BJ (cell line): ENCODE measurements around the gene ATP13A2. TPM values are rescaled to one million over a fixed set of nuclear protein-coding genes. Genes with fewer than 3 reads are reported as not detected.
"Not testable (repeated sequence)": the region's sequence is repeated elsewhere in the genome, so short reads cannot be mapped to it uniquely, and the experiment has no call there.

Source experiments
- CTCF ChIA-PET: fragments of 350-600 bp; formaldehyde crosslinking; extraction: SDS; loops from one replicate; lab custom pipeline; 2021; ENCODE audit warnings: antibody characterized with exemption, inconsistent platforms; lab: Yijun Ruan, JAX
- POLR2A ChIA-PET: fragments of 300-600 bp; sonication (Branson Sonifier 250); formaldehyde crosslinking; extraction: SDS; loops from one replicate; lab custom pipeline; 2021; ENCODE audit warnings: antibody characterized with exemption; lab: Charles Lee
- DNase-seq: peaks from one replicate; pipeline ENCODE4 v3.0.0-alpha.2; 2011; ENCODE audit warnings: low read depth
- H3K27me3 ChIP-seq: 2 replicates; pipeline ENCODE4 v1.6.0; 2011; ENCODE audit warnings: low read length; ENCODE audit not compliant: control insufficient read depth, insufficient read depth
- H3K36me3 ChIP-seq: 2 replicates; pipeline ENCODE4 v1.5.1; 2011; ENCODE audit warnings: low read length; ENCODE audit not compliant: control insufficient read depth, insufficient read depth
- H3K4me3 ChIP-seq: 2 replicates; pipeline ENCODE4 v1.5.1; 2011; ENCODE audit warnings: low read depth, mild to moderate bottlenecking, control low read depth, low read length
- polyA plus RNA-seq: library from polyadenylated mRNA; depleted of rRNA; stranded (reverse); fragments of >200 nt; gene quantifications from 2 replicates; pipeline ENCODE4 v1.2.3, GENCODE V29; 2011
- TF ChIP-seq, protein P1 (sequence below): IDR thresholded peaks from 2 replicates; pipeline ENCODE4 v1.5.1; 2011; ENCODE audit warnings: low read depth, mild to moderate bottlenecking, control low read depth, inconsistent platforms, low read length, moderate library complexity; ENCODE audit not compliant: insufficient read depth

The ATP13A2 gene
- polyA plus RNA-seq, 1 experiment: 25.5 TPM

GRCh38 chr1:16955186-16955585, 56.5 kb downstream of the ATP13A2 start:
- peaks cover 4% of the 10 kb centered on the region for H3K36me3 ChIP-seq
- no peak for DNase-seq
- TF ChIP-seq, protein P1, sequence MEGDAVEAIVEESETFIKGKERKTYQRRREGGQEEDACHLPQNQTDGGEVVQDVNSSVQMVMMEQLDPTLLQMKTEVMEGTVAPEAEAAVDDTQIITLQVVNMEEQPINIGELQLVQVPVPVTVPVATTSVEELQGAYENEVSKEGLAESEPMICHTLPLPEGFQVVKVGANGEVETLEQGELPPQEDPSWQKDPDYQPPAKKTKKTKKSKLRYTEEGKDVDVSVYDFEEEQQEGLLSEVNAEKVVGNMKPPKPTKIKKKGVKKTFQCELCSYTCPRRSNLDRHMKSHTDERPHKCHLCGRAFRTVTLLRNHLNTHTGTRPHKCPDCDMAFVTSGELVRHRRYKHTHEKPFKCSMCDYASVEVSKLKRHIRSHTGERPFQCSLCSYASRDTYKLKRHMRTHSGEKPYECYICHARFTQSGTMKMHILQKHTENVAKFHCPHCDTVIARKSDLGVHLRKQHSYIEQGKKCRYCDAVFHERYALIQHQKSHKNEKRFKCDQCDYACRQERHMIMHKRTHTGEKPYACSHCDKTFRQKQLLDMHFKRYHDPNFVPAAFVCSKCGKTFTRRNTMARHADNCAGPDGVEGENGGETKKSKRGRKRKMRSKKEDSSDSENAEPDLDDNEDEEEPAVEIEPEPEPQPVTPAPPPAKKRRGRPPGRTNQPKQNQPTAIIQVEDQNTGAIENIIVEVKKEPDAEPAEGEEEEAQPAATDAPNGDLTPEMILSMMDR: no peak
- no peaks in the 10 kb centered on the region for H3K27me3 ChIP-seq
- CTCF ChIA-PET: interaction anchor here (0.7 to 2.6 kb wide), 2 partner anchors 91 to 378 kb away, joined by 3 to 22 read pairs; no protein-coding TSS in a partner anchor
- no peak overlapping the region for H3K4me3 ChIP-seq
- POLR2A ChIA-PET: no interaction called here

- CTCF ChIA-PET: interaction anchor here (2.6 kb wide), 1 partner anchor 92 kb away, joined by 22 read pairs; no protein-coding TSS in a partner anchor
Measured at GRCh38 chr1:16954579-16954978, 57.1 kb downstream of the ATP13A2 start.

DNA sequence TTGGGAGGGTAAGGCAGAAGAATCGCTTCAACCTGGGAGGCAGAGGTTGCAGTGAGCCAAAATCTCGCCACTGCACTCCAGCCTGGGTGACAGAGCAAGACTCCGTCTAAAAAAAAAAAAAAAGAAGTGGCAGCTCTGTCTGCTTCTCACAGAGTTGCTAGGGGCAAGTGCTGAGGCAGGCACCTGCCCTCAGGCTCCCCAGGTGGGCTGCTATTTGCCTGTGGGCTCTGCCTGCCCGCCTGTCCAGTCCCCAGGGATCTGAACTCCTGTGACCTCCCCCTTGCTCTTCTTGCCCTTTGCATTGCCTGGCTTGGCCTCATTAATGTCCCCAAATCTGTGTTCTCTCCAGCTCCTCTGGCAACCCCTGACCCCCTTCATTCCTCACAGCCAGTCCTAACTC, 59.4 kb downstream of the ATP13A2 start:
- POLR2A ChIA-PET: interaction anchor here (0.8 kb wide), 1 partner anchor 58 kb away, joined by 3 read pairs; no protein-coding TSS in a partner anchor
- H3K27me3 ChIP-seq: not testable (repeated sequence)

More at GRCh38 chr1:16954579-16954978, 57.1 kb downstream of the ATP13A2 start:
- POLR2A ChIA-PET: no interaction called here
- Histone ChIP-seq H3K36me3 (peaks cover 4% of the 10 kb centered on the region), H3K27me3 (no peaks in the 10 kb centered on the region), H3K4me3 (no peak overlapping the region)
- TF ChIP-seq, protein P1: no peak
- no peak for DNase-seq

DNA sequence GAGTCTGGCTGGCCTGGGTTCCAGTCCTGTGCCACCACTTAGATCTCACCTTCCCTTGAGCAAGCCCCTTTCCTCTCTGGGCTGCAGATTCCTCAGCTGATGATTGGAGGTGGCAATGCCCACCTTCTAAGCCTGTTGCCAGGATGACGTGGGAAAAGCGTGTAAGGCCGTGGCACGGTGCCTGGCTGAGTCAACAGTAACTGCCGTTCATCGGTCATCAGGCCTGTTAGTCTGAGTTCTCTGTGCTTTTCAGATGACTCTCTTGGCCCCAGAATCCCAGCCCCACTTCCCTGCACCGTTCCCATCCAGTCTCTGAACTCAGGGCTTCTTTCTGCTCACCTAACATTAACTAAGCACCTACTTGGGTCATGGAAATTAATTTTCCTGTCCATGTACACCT, 62.7 kb downstream of the ATP13A2 start:
- H3K36me3 ChIP-seq, H3K4me3 ChIP-seq, DNase-seq, H3K27me3 ChIP-seq, POLR2A ChIA-PET: not testable (repeated sequence)
- CTCF ChIA-PET: interaction anchor here (0.9 to 5.4 kb wide), 3 partner anchors 11 to 98 kb away, joined by 3 to 81 read pairs (median 37); no protein-coding TSS in a partner anchor

More for the DNA sequence above, 59.4 kb downstream of the ATP13A2 start:
- DNase-seq, H3K4me3 ChIP-seq, H3K36me3 ChIP-seq: not testable (repeated sequence)
- CTCF ChIA-PET: interaction anchor here (0.7 to 5.4 kb wide), 21 partner anchors 8 to 341 kb away, joined by 3 to 81 read pairs (median 6); partner anchors contain the start of gene NBPF1

DNA sequence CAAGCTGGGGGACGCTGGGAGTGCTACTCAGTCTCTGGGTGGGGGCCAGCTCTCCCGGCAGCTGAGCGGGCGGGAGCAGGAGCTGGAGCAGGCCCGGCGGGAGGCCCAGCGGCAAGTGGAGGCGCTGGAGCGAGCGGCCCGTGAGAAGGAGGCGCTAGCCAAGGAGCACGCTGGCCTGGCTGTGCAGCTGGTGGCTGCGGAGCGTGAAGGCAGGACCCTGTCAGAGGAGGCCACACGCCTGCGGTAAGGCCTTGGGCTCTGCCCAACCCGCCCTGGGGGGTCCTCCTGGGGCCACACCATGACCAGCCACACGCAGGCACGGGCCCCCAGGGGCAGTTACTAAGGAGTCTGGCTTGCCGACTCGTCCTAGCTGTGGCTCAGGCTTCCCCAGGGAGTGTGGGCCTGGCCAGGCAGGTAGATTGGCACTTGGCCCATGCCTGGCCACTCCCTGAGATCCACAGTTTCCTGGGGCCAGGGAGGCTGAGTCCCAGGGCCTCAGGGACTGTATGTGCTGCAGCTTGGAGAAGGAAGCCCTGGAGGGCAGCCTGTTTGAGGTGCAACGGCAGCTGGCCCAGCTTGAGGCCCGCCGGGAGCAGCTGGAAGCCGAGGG, 63.3 kb downstream of the ATP13A2 start:
- H3K36me3 ChIP-seq: peaks cover 10% of the 10 kb centered on the region
- H3K4me3 ChIP-seq, DNase-seq, H3K27me3 ChIP-seq, POLR2A ChIA-PET: not testable (repeated sequence)
- CTCF ChIA-PET: interaction anchor here (2.9 to 5.4 kb wide), 3 partner anchors 11 to 99 kb away, joined by 8 to 81 read pairs (median 37); no protein-coding TSS in a partner anchor

GRCh38 chr1:16946646-16947045, 65.1 kb downstream of the ATP13A2 start:
- ChIA-PET POLR2A (no interaction called here), CTCF (interaction anchor here (0.8 to 2.9 kb wide), 7 partner anchors 9 to 326 kb away, joined by 3 to 8 read pairs (median 3); no protein-coding TSS in a partner anchor)
- Histone ChIP-seq H3K27me3 (no peaks in the 10 kb centered on the region), H3K36me3 (peaks cover 10% of the 10 kb centered on the region), H3K4me3 (no peak overlapping the region)
- TF ChIP-seq, protein P1: no peak
- no peak for DNase-seq

DNA sequence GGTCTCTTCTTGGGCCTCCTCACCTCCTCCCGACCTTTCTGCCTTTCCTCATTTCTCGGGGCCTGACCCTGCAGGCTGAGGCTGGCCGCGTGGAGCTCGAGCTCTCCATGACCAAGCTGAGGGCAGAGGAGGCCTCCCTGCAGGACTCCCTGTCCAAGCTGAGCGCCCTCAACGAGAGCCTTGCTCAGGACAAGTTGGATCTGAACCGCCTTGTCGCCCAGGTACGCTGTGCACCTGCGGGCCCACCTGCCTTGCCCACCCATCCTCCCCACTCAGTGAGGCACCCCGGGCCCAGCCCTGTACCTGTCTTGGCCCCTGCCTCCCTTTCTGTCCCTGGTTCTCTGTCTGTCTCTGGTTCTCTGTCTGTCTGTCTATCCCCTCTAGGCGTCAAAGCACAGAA, 65.5 kb downstream of the ATP13A2 start:
- POLR2A ChIA-PET, DNase-seq, H3K27me3 ChIP-seq, H3K4me3 ChIP-seq: not testable (repeated sequence)
- CTCF ChIA-PET: interaction anchor here (0.9 to 2.9 kb wide), 5 partner anchors 8 to 325 kb away, joined by 3 to 8 read pairs (median 4); no protein-coding TSS in a partner anchor
- H3K36me3 ChIP-seq: peaks cover 10% of the 10 kb centered on the region

DNA sequence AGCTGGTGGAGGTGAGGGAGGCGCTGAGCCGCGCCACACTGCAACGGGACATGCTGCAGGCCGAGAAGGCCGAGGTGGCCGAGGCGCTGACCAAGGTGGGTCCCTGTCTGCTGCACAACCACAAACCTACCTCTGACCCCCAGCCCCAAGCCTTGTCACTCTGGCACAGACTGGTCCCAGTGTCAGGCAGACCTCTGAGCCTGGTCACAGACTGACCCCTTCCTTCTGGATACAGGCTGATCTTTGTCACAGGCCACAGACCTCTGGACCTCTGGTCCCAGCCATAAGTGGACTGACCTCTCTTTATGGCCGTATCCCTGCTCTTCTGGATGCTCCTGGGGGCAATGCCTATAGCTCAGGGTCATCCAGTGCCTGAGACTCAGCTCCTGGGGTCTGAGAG, 66.2 kb downstream of the ATP13A2 start:
- POLR2A ChIA-PET: not testable (repeated sequence)

More for the DNA sequence above, 66.2 kb downstream of the ATP13A2 start:
- H3K36me3 ChIP-seq: peaks cover 12% of the 10 kb centered on the region
- DNase-seq, H3K27me3 ChIP-seq, H3K4me3 ChIP-seq: not testable (repeated sequence)
- CTCF ChIA-PET: interaction anchor here (2.9 kb wide), 1 partner anchor 8 kb away, joined by 8 read pairs; no protein-coding TSS in a partner anchor
